NCI-H345 treated with DMSO at 0.1 percent for 48 hours (cell line): ENCODE measurements around the gene ZNF366.

Source experiments
- DNase-seq: peaks from one replicate; lab custom pipeline; 2025; ENCODE audit not compliant: unreplicated experiment; lab: John Stamatoyannopoulos, UW

The ZNF366 gene, protein sequence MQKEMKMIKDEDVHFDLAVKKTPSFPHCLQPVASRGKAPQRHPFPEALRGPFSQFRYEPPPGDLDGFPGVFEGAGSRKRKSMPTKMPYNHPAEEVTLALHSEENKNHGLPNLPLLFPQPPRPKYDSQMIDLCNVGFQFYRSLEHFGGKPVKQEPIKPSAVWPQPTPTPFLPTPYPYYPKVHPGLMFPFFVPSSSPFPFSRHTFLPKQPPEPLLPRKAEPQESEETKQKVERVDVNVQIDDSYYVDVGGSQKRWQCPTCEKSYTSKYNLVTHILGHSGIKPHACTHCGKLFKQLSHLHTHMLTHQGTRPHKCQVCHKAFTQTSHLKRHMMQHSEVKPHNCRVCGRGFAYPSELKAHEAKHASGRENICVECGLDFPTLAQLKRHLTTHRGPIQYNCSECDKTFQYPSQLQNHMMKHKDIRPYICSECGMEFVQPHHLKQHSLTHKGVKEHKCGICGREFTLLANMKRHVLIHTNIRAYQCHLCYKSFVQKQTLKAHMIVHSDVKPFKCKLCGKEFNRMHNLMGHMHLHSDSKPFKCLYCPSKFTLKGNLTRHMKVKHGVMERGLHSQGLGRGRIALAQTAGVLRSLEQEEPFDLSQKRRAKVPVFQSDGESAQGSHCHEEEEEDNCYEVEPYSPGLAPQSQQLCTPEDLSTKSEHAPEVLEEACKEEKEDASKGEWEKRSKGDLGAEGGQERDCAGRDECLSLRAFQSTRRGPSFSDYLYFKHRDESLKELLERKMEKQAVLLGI

GRCh38 chr5:72507231-72507906, at the start of gene ZNF366:
Gene ZNF366 (minus strand): TSS chr5:72507410. CDS start chr5:72461496, 45,914 bp downstream.
- DNase-seq = no peak

DNA sequence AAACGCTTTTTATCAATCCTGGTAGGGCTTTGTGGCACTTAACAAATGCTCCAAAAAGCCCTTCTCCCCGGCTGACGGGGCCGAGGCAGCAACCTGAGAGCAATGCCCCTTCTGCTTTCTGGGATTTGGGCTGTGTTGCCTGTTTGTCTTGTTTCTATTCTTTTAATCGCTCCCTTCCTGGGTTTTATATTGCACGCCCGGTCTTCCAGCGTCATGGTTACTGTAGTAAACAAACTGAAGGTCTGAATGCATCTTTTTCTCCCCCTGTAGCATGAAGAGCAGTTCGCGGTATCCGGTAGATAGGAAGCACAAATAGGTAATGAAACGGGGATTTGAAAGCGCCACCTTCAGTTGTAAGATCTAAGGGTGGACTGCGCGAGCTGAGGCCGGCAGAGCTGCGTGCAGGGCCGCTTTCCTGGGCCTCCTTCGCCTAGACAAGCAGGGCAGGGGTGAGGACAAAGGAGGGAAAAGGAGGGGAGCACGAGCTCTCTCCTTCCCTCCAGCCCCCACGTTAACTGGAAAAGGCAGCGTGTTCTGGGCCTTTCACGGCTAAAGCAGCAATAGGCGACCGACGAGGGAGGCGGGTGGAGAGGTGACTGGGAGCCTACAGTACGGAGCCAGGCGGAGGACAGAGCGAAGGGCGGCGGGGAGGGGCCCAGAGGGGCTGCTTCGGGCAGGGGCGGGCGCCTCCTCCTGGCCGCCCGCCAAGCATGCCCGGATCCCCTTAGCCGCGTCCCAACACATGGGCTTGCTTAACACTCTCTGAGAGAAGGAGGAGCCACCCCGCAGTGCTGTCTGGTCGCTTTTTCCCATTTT, 49.3 kb upstream of the ZNF366 start:
- DNase-seq = no peak

GRCh38 chr5:72555871-72556270, 48.7 kb upstream of the ZNF366 start:
- DNase-seq = no peak

- no peak for DNase-seq
These were observed 47.7 kb upstream of the ZNF366 start for GRCh38 chr5:72554897-72555296.

GRCh38 chr5:72552041-72552557, 44.9 kb upstream of the ZNF366 start:
- DNase-seq = no peak

- DNase-seq = no peak
These were observed 43.4 kb upstream of the ZNF366 start for GRCh38 chr5:72550595-72550994.

DNA sequence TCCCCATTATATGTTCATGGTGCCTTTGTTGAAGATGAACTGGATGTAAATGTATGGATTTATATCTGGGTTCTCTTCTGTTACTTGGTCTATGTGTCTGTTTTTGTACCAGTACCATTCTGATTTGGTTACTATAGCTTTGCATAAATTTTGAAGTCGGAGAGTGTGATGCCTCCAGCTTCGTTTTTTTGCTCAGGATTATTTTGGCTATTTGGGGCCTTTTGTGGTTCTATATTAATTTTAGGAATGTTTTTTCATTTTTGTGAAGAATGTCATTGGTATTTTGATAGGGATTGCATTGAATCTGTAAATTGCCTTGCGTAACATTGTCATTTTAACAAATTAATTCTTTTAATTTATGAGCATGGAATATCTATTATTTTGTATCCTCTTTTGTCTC, 36.6 kb upstream of the ZNF366 start:
- no peak for DNase-seq

GRCh38 chr5:72543365-72543764, 36.2 kb upstream of the ZNF366 start:
- no peak for DNase-seq

DNA sequence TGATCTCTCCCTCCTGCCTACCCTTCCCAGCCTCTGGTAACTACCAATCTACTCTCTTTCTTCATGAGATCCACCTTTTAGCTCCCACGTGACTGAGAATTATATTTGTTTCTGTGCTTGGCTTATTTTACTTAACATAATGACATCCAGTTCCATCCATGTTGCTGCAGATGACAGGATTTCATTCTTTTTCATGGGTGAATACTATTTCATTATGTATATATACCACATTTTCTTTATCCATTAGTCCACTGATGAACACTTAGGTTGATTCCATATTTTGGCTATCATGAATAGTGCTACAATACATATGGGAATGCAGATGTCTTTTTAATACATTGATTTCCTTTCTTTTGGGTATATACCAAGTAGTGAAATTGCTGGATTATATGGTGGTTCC, 35.5 kb upstream of the ZNF366 start:
- no peak for DNase-seq

- DNase-seq = no peak
These were observed 34.5 kb upstream of the ZNF366 start for GRCh38 chr5:72541501-72542225.

- no peak for DNase-seq
These were observed 33.7 kb upstream of the ZNF366 start for GRCh38 chr5:72540759-72541438.

DNA sequence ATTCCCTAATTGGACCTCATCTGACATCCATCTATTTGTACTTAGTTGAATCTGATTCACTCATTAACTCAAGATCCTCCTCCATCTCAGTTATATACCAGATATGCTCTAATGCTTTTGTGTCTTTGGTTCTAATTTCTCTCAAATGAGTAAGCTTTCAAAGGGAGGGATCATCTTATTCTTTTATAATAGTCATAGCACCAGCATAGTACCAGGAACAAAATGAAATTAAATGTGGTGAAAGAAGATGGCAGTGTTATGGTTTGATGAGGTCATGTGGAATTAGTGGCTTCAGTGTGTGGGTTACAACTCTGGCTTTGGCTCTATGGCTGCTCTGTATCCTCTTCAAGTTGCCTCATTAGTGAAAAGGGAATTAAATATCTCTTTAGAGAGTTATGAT, 32.5 kb upstream of the ZNF366 start:
- DNase-seq = no peak

- no peak for DNase-seq
These were observed 31.8 kb upstream of the ZNF366 start for GRCh38 chr5:72539038-72539437.

DNA sequence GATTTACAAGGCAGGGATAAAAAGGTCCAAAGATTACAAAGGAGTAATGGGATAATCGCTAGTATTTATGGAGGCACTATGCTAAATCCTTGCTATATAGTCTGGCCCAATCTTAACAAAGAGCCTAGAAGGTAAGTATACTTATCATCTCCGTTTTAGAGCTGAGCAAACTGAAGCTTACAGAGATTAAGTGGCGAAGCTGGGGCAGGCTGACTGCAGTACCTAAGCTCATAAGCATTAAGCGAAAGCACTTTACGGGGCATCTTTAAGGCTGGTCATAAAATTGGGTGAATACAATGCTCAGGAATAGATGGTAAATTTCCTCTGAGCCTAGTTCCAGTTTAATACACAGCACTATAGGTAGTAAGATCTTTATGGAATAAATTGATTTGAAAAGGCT, 30.0 kb upstream of the ZNF366 start:
- no peak for DNase-seq

DNA sequence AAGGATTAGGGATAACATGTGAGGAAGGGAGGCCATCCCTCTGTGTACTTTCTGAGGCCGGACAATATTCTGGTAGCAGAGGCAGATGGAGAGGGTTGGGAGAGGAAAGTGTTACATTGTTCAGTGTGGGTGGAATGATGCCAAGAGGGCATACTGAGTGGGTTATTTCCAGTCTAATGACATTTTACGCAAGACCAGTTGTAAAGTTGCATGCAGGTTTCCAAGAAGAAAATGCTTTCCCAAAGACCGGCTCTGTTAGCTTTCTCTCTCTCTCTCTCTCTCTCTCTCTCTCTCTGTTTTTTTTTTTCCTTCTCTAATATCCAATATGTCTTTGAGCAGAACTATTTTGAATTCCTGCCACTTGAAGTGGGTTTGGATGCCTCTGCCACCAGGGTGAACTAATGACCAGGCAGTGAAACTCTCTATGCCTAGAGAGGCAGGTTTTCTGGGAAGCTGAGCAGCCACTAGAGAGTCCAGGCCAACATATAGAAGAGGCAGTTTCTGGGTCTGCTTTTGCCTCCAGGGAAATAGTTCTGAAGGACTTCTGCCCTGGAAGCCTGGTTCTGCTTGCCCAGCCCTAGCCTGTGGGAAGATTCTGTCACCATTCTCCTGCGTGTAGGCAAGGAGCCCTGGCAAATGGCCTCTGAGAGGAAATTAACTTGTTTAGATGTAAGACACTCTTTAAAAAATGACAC, 24.4 kb upstream of the ZNF366 start:
- DNase-seq = no peak

GRCh38 chr5:72530196-72530595, 23.0 kb upstream of the ZNF366 start:
- DNase-seq = no peak

- DNase-seq = no peak
These were observed 22.2 kb upstream of the ZNF366 start for GRCh38 chr5:72529383-72529782.

- no peak for DNase-seq
These were observed 18.6 kb upstream of the ZNF366 start for GRCh38 chr5:72525816-72526215.
